ENCODE data around the gene ATG9B.

- TF ChIP-seq CTCF (IDR thresholded peaks at IDR 0.05; ENCODE audit: poor library complexity) (no peak), EZH2 (IDR thresholded peaks at IDR 0.05; ENCODE audit: borderline replicate concordance) (no peak)
Observed at GRCh38 chr7:150983893-150984368, 40.4 kb downstream of the ATG9B start.
